Activated CD4-positive, alpha-beta T cell treated with anti-CD3 and anti-CD28 coated beads, Interleukin-2, amount 10 ng/mL, durations not matched to agents 7 days and 5 days (primary cell): Measurements from ENCODE around the gene ERBB4. TPM values are rescaled to one million over a fixed set of nuclear protein-coding genes. Genes with fewer than 3 reads are reported as not detected.

Source experiments
- CTCF ChIA-PET: fragments of 350-600 bp; sonication (Branson Sonifier 250); formaldehyde crosslinking; loops from one replicate; lab custom pipeline; 2021; ENCODE audit warnings: antibody characterized with exemption; lab: Charles Lee
- POLR2A ChIA-PET: fragments of 350-600 bp; sonication (Branson Sonifier 250); formaldehyde crosslinking; loops from one replicate; lab custom pipeline; 2021; ENCODE audit warnings: antibody characterized with exemption; lab: Charles Lee
- DNase-seq: peaks from one replicate; pipeline ENCODE4 v3.0.0-alpha.2; 2020
- H3K27ac Mint-ChIP-seq: one replicate; pipeline ENCODE4 v1.8.0; 2021; ENCODE audit warnings: mild to moderate bottlenecking, moderate library complexity, mixed read lengths
- H3K27me3 Mint-ChIP-seq: one replicate; pipeline ENCODE4 v1.8.0; 2021; ENCODE audit warnings: mixed read lengths
- H3K36me3 Mint-ChIP-seq: one replicate; pipeline ENCODE4 v1.8.0; 2021; ENCODE audit warnings: low read depth, mixed read lengths
- H3K4me1 Mint-ChIP-seq: one replicate; pipeline ENCODE4 v1.8.0; 2021; ENCODE audit warnings: mixed read lengths
- H3K4me3 Mint-ChIP-seq: one replicate; pipeline ENCODE4 v1.8.0; 2021; ENCODE audit warnings: mild to moderate bottlenecking, moderate library complexity, mixed read lengths
- H3K9me3 Mint-ChIP-seq: one replicate; pipeline ENCODE4 v1.8.0; 2021; ENCODE audit warnings: mixed read lengths
- total RNA-seq, 2 experiments: library from RNA; stranded (reverse); gene quantifications; one replicate each; pipeline ENCODE4 v1.2.3, GENCODE V29; 2021

The ERBB4 gene
- total RNA-seq, 2 experiments from 2014 or later = not detected

GRCh38 chr2:211833582-211834279 is 704.9 kb downstream of the ERBB4 start:
- Mint-ChIP-seq H3K27ac (no peak overlapping the region), H3K36me3 (no peaks in the 10 kb centered on the region), H3K27me3 (no peaks in the 10 kb centered on the region), H3K4me1 (no peaks in the 10 kb centered on the region), H3K4me3 (no peak overlapping the region), H3K9me3 (no peaks in the 10 kb centered on the region)
- ChIA-PET CTCF (no interaction called here), POLR2A (no interaction called here)
- DNase-seq = no peak

DNA sequence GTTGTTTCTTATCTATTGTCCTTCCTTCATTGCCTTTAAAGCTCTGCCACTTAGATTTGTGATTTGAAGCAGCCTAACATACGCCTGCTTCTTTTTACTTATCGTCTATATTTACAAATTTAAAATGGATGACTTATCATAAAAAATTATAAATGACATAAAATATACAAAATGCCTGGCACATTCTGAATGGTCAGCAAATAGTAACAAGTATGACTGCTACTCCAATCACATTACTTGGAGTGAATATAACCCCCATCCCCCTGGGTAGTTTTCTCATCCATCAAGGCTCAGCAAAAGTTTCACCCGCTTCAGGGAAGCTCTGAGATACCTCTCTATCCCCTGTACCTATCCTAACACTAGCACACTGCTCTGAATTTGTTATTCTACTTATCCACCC is 708.9 kb downstream of the ERBB4 start:
- Mint-ChIP-seq H3K36me3 (no peaks in the 10 kb centered on the region), H3K9me3 (no peaks in the 10 kb centered on the region)

GRCh38 chr2:211823886-211824479 is 714.6 kb downstream of the ERBB4 start:
- Mint-ChIP-seq H3K27me3 (no peaks in the 10 kb centered on the region), H3K4me1 (no peaks in the 10 kb centered on the region), H3K9me3 (no peaks in the 10 kb centered on the region), H3K36me3 (no peaks in the 10 kb centered on the region), H3K4me3 (no peak overlapping the region), H3K27ac (no peak overlapping the region)
- no peak for DNase-seq
- POLR2A ChIA-PET = no interaction called here
- CTCF ChIA-PET = interaction anchor here (1.3 kb wide), 1 partner anchor 25 kb away, joined by 3 read pairs; no protein-coding TSS in a partner anchor

More for the DNA sequence above, 708.9 kb downstream of the ERBB4 start:
- Mint-ChIP-seq H3K4me3 (no peak overlapping the region), H3K27me3 (no peaks in the 10 kb centered on the region), H3K27ac (no peak overlapping the region), H3K4me1 (no peaks in the 10 kb centered on the region)
- no peak for DNase-seq
- ChIA-PET CTCF (no interaction called here), POLR2A (no interaction called here)

DNA sequence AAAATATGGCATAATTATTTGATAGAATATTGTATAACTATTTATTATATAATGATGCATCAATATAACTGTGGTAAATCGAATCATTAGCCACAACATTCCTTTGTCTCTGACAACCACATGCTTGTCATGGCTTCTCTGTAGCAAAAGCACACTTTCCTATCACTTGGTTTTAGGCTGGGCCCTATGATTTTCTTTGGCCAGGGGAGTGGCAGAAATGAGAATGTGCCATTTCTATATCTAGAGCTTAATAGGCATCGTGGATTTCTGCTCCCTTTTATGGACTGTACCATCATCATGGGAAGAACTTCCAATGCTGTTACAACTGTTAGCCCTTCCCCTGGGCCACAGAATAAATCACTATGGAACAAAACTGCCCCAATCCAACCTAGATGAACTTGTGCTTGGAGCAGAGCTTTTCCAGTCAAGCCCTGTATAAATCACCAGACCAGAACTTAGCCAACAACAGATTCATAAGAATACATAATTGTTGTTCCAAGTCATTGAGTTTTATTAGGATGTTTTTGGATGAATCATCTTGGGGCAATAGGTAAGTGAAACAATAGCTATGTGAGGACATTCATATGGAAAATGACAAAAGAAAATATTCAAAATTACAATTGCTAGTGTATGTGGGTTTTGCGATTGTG is 715.8 kb downstream of the ERBB4 start:
- Mint-ChIP-seq H3K27me3 (no peaks in the 10 kb centered on the region), H3K36me3 (no peaks in the 10 kb centered on the region), H3K9me3 (no peaks in the 10 kb centered on the region), H3K4me1 (no peaks in the 10 kb centered on the region), H3K4me3 (no peak overlapping the region), H3K27ac (no peak overlapping the region)
- ChIA-PET CTCF (interaction anchor here (1.3 kb wide), 2 partner anchors 24 to 79 kb away, joined by 3 read pairs; no protein-coding TSS in a partner anchor), POLR2A (no interaction called here)
- DNase-seq = no peak

- Mint-ChIP-seq H3K4me1 (no peaks in the 10 kb centered on the region), H3K36me3 (no peaks in the 10 kb centered on the region), H3K4me3 (no peak overlapping the region), H3K27me3 (no peaks in the 10 kb centered on the region), H3K27ac (no peak overlapping the region), H3K9me3 (peaks cover under 1% of the 10 kb centered on the region)
- DNase-seq = no peak
- ChIA-PET CTCF (no interaction called here), POLR2A (no interaction called here)
Observed at GRCh38 chr2:211816754-211817153, 721.8 kb downstream of the ERBB4 start.

GRCh38 chr2:211812587-211812986 is 726.0 kb downstream of the ERBB4 start:
- H3K4me1 Mint-ChIP-seq = no peaks in the 10 kb centered on the region
- POLR2A ChIA-PET = no interaction called here
- no peaks in the 10 kb centered on the region for H3K36me3 Mint-ChIP-seq
- CTCF ChIA-PET = no interaction called here
- H3K9me3 Mint-ChIP-seq = peaks cover 3% of the 10 kb centered on the region
- H3K27me3 Mint-ChIP-seq = no peaks in the 10 kb centered on the region
- H3K27ac Mint-ChIP-seq = no peak overlapping the region
- H3K4me3 Mint-ChIP-seq = no peak overlapping the region
- DNase-seq = no peak

DNA sequence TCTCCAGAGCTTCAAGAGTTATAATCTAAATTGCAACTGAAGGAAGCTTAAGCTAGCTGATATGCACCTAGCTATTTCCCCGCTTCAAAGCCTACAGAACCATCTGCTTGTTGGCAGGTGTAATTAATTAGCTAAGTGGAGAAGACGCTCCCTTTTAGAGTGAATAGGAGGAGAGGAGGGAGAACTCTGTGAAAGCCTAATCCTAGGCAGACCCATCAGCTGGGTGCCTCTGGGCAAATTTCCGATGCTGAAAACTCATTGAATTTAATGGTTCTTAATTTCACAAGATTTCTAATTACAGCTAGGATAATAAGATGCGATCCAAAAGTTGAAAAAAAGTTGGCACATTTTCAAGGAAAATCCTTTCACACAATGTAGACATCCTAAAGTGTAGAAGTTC is 735.9 kb downstream of the ERBB4 start:
- Mint-ChIP-seq H3K9me3 (no peaks in the 10 kb centered on the region), H3K27me3 (no peaks in the 10 kb centered on the region), H3K4me3 (no peak overlapping the region), H3K36me3 (no peaks in the 10 kb centered on the region), H3K4me1 (no peaks in the 10 kb centered on the region), H3K27ac (no peak overlapping the region)
- ChIA-PET POLR2A (no interaction called here), CTCF (no interaction called here)
- no peak for DNase-seq

DNA sequence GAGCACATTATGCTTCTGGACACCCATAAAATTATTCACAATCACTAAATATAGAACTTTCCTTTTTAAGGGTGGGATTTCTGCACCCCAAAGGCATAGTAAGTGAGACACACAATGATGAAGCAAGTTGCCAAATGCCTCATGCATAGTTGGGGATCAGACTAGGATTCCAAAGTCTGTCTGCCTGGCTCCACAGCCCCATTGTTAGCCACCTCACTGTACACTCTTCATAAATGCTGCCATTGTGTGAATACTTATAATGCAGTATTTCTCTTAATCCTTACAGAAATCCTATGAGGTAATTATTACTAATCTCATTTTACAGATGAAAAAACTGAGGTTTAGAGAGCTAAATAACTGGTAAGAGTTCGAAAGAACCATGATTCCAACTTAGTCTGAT is 738.6 kb downstream of the ERBB4 start:
- Mint-ChIP-seq H3K4me3 (no peak overlapping the region), H3K27ac (no peak overlapping the region), H3K27me3 (no peaks in the 10 kb centered on the region), H3K36me3 (no peaks in the 10 kb centered on the region), H3K4me1 (no peaks in the 10 kb centered on the region), H3K9me3 (no peaks in the 10 kb centered on the region)
- ChIA-PET CTCF (no interaction called here), POLR2A (no interaction called here)
- no peak for DNase-seq

DNA sequence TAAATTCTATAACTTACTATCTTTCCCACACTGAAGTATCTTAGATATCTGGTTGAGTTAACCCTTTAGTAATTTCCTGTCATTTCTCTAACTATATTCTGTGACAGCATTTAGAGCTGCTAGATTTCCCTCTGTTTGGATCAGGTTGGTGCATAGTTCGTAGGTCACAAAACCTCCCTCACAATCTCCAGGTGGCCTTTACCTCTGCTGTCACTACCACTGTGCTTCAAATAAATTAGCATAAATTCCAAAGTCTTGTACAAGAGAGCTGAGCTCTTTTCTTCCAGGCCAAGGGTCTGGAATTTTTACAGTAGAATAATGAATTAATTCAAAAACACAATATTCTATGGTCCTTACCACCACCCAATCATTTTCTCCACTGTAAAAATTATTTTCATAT is 739.7 kb downstream of the ERBB4 start:
- DNase-seq = no peak
- no peaks in the 10 kb centered on the region for H3K4me1 Mint-ChIP-seq
- no peaks in the 10 kb centered on the region for H3K27me3 Mint-ChIP-seq
- H3K4me3 Mint-ChIP-seq = no peak overlapping the region
- no peaks in the 10 kb centered on the region for H3K9me3 Mint-ChIP-seq
- no peaks in the 10 kb centered on the region for H3K36me3 Mint-ChIP-seq
- POLR2A ChIA-PET = no interaction called here
- H3K27ac Mint-ChIP-seq = no peak overlapping the region
- CTCF ChIA-PET = interaction anchor here (1.0 kb wide), 1 partner anchor 24 kb away, joined by 3 read pairs; no protein-coding TSS in a partner anchor

DNA sequence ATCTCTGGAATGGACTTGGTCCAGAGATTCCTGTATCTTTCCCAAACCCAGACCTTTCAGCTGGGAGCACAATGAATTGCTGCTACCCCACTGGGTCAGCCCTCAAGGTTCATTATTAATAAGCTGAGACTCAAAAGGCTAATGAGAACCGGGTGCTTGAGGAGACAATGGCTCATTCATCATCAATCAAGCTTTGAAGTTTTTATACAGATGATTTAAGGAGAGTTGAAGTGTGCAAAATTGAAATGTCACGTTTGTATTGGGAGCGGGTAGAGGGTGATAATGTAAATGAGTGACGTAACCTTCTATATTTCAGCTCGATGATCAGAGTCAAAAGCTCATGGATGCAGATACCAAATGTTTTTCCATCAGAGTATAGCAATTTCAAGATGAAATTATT is 744.9 kb downstream of the ERBB4 start:
- H3K4me3 Mint-ChIP-seq = no peak overlapping the region
- no peaks in the 10 kb centered on the region for H3K9me3 Mint-ChIP-seq
- H3K36me3 Mint-ChIP-seq = no peaks in the 10 kb centered on the region
- H3K27me3 Mint-ChIP-seq = no peaks in the 10 kb centered on the region
- DNase-seq = no peak
- H3K27ac Mint-ChIP-seq = no peak overlapping the region
- CTCF ChIA-PET = no interaction called here
- POLR2A ChIA-PET = no interaction called here
- H3K4me1 Mint-ChIP-seq = no peaks in the 10 kb centered on the region

GRCh38 chr2:211789982-211790381 is 748.6 kb downstream of the ERBB4 start:
- no peak overlapping the region for H3K4me3 Mint-ChIP-seq
- POLR2A ChIA-PET = no interaction called here

GRCh38 chr2:211766689-211767088 is 771.9 kb downstream of the ERBB4 start:
- CTCF ChIA-PET = no interaction called here
- DNase-seq = no peak
- Mint-ChIP-seq H3K36me3 (no peaks in the 10 kb centered on the region), H3K9me3 (no peaks in the 10 kb centered on the region), H3K4me1 (no peaks in the 10 kb centered on the region), H3K27ac (no peak overlapping the region), H3K4me3 (no peak overlapping the region), H3K27me3 (no peaks in the 10 kb centered on the region)
- POLR2A ChIA-PET = no interaction called here

More at GRCh38 chr2:211789982-211790381, 748.6 kb downstream of the ERBB4 start:
- Mint-ChIP-seq H3K9me3 (no peaks in the 10 kb centered on the region), H3K36me3 (no peaks in the 10 kb centered on the region), H3K27ac (no peak overlapping the region), H3K4me1 (no peaks in the 10 kb centered on the region), H3K27me3 (no peaks in the 10 kb centered on the region)
- no peak for DNase-seq
- CTCF ChIA-PET = no interaction called here

DNA sequence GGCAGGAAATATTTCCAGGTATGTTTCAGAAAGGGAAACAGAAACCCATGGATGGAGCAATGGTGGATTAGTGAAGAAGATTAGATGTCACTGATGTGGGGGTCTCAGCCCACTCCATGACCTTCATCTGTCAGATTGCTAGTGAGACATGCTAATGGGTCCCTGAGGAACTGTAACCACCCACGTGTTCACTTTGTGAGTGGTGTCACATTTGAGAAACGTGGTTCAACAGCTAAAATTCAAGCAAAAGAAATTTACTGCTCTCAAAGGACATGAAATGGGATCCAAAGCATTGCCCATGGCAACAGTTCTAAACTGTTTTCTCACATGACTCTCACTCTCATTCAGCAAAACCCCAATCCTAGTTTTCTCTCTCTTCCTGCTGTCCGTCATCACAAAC is 776.1 kb downstream of the ERBB4 start:
- Mint-ChIP-seq H3K4me3 (no peak overlapping the region), H3K36me3 (no peaks in the 10 kb centered on the region), H3K9me3 (no peaks in the 10 kb centered on the region), H3K4me1 (no peaks in the 10 kb centered on the region), H3K27ac (no peak overlapping the region), H3K27me3 (no peaks in the 10 kb centered on the region)
- CTCF ChIA-PET = no interaction called here
- POLR2A ChIA-PET = no interaction called here
- DNase-seq = no peak
